GM19452 (cell line): ENCODE data around the gene ATP6V0A1.
"Not testable (repeated sequence)": the region's sequence is repeated elsewhere in the genome, so short reads cannot be mapped to it uniquely, and the experiment has no call there.

Experiments
- ATAC-seq: cut with Tn5 transposase; IDR thresholded peaks from one replicate; pipeline ENCODE4 v1.9.1; 2021; ENCODE audit not compliant: unreplicated experiment

ATP6V0A1 gene

GRCh38 chr17:42436391-42436790 is 22.3 kb upstream of the ATP6V0A1 start:
- no peak for ATAC-seq

- no peak for ATAC-seq
These were observed 19.8 kb upstream of the ATP6V0A1 start for GRCh38 chr17:42438600-42439567.

- no peak for ATAC-seq
These were observed 17.1 kb upstream of the ATP6V0A1 start for GRCh38 chr17:42441371-42442195.

- ATAC-seq, result no peak
These were observed 16.5 kb upstream of the ATP6V0A1 start for GRCh38 chr17:42442196-42442565.

GRCh38 chr17:42449176-42449575 is 9.5 kb upstream of the ATP6V0A1 start:
- ATAC-seq, result not testable (repeated sequence)

GRCh38 chr17:42449838-42450237 is 8.8 kb upstream of the ATP6V0A1 start:
- ATAC-seq, result not testable (repeated sequence)

- ATAC-seq, result not testable (repeated sequence)
These were observed 7.4 kb upstream of the ATP6V0A1 start for GRCh38 chr17:42451270-42451669.

- no peak for ATAC-seq
These were observed 5.2 kb upstream of the ATP6V0A1 start for GRCh38 chr17:42453439-42453838.

GRCh38 chr17:42454987-42455386 is 3.7 kb upstream of the ATP6V0A1 start:
- ATAC-seq, result not testable (repeated sequence)

- ATAC-seq, result peak; percentile 38
These were observed 2.2 kb upstream of the ATP6V0A1 start for GRCh38 chr17:42456223-42457106.

GRCh38 chr17:42457107-42457792 is 1.4 kb upstream of the ATP6V0A1 start:
- no peak for ATAC-seq

- no peak for ATAC-seq
These were observed 650 bp downstream of the ATP6V0A1 start for GRCh38 chr17:42459256-42459800.

- ATAC-seq, result no peak
These were observed 1.2 kb downstream of the ATP6V0A1 start for GRCh38 chr17:42459801-42460281.

- ATAC-seq, result no peak
These were observed 1.7 kb downstream of the ATP6V0A1 start for GRCh38 chr17:42460371-42460770.

- no peak for ATAC-seq
These were observed 5.3 kb downstream of the ATP6V0A1 start for GRCh38 chr17:42463976-42464400.

GRCh38 chr17:42467889-42468288 is 9.2 kb downstream of the ATP6V0A1 start:
- ATAC-seq, result no peak

GRCh38 chr17:42472709-42473521 is 14.2 kb downstream of the ATP6V0A1 start:
- no peak for ATAC-seq

- no peak for ATAC-seq
These were observed 15.6 kb downstream of the ATP6V0A1 start for GRCh38 chr17:42474276-42474675.

- no peak for ATAC-seq
These were observed 16.4 kb downstream of the ATP6V0A1 start for GRCh38 chr17:42475121-42475520.
